ENCODE measurements around the gene ARL15. TPM values are rescaled to one million over a fixed set of nuclear protein-coding genes. Genes with fewer than 3 reads are reported as not detected.

Gene ARL15
- total and polyA plus RNA-seq, 2 of the 4 experiments (the other 2 are of a cell fraction): 7.3 to 19.2 TPM

DNA sequence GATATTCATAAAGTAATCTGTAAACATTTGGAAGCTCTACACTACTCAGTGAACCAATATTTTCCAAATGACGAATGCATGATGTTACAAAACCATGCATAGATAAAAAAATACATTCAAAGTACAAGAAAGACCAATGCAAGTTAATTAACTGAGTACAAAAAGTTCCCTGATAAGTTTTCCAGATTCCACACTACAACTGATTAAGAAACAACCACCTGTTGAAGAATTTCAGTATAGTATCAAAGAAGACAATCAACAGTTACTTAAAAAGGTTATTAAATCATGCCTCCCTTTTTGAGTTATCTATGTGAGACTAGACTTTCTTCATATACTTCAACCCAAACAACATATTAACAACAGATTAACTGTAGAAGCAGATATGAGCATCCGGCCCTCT is 192.4 kb downstream of the ARL15 start:
- Histone ChIP-seq H2AK5ac (ENCODE audit: low read depth, low read length) (no peak overlapping the region), H3K4me2 (ENCODE audit: low read depth, low read length) (no peak overlapping the region), H3K36me3 (ENCODE audit: control insufficient read depth, insufficient read depth, low read length) (no peaks in the 10 kb centered on the region), H3K56ac (ENCODE audit: extremely low read depth, insufficient read depth, low read length) (no peak overlapping the region), H3K4me3 (ENCODE audit: insufficient read depth, low read depth, low read length) (no peak overlapping the region), H2AFZ (replicated peaks; ENCODE audit: low read length, poor library complexity) (no peak overlapping the region), H3K4ac (ENCODE audit: low read depth, low read length) (no peak overlapping the region), H3K27me3 (ENCODE audit: control insufficient read depth, insufficient read depth, low read length) (no peaks in the 10 kb centered on the region), H2AK9ac (replicated peaks; ENCODE audit: low read depth, low read length, poor library complexity) (no peak overlapping the region), H4K8ac (ENCODE audit: low read depth in 2 of 2, low read length in 2 of 2) (no peak overlapping the region), H3K9me3 (ENCODE audit: control insufficient read depth, insufficient read depth, low read length) (no peaks in the 10 kb centered on the region), H4K20me1 (ENCODE audit: insufficient read depth, low read length) (no peaks in the 10 kb centered on the region), H4K91ac (ENCODE audit: insufficient read depth, low read depth, low read length) (no peak overlapping the region), H3K23ac (ENCODE audit: low read depth, low read length) (no peak overlapping the region), H3K9ac (ENCODE audit: low read depth, low read length) (no peak overlapping the region), H3K4me1 (ENCODE audit: control insufficient read depth, insufficient read depth, low read length) (peaks cover 5% of the 10 kb centered on the region), H2BK15ac (ENCODE audit: low read depth, low read length) (no peak overlapping the region), H2BK20ac (ENCODE audit: low read depth, low read length) (no peak overlapping the region), H4K5ac (ENCODE audit: low read depth, low read length) (no peak overlapping the region), H2BK5ac (ENCODE audit: low read depth, low read length, poor library complexity, severe bottlenecking) (no peak overlapping the region), H3K9me1 (ENCODE audit: insufficient read depth, low read length) (no peaks in the 10 kb centered on the region), H3K27ac (ENCODE audit: insufficient read depth, low read length) (no peak overlapping the region), H2BK120ac (ENCODE audit: low read depth, low read length) (no peak overlapping the region), H3K18ac (ENCODE audit: low read depth, low read length) (no peak overlapping the region), H3K79me1 (ENCODE audit: low read depth in 1 of 2, low read length in 2 of 2) (no peaks in the 10 kb centered on the region), H3K14ac (replicated peaks; ENCODE audit: low read depth, low read length) (no peak overlapping the region)
- POLR2A ChIA-PET (ENCODE audit: unreplicated experiment): no interaction called here
- ATAC-seq (ENCODE audit: low read depth) (no peak), DNase-seq (no peak)
- in situ Hi-C loops (cut with MboI; ENCODE audit: low sequenced_read_pairs) (no loop called here), intact Hi-C loops (cut with micrococcal nuclease) (loop anchor here (5.0 kb wide), 1 partner anchor 34 kb away; no protein-coding TSS in a partner anchor), dilution Hi-C loops (cut with HindIII; ENCODE audit: low sequenced_read_pairs, unreplicated experiment) (no loop called here)
- no CpG with 5 or more reads among the region's 2 CpGs for WGBS, 2 experiments (ENCODE audit: extremely low coverage in 2 of 2, insufficient read length in 1 of 2)
- CTCF ChIA-PET: no interaction called here
- TF ChIP-seq FOS (IDR thresholded peaks at IDR 0.05; ENCODE audit: low read depth, low read length) (no peak), NFE2L2 (IDR thresholded peaks at IDR 0.05; ENCODE audit: low read depth, low read length) (no peak)
- BruUV-seq (replicated peaks): no TSS peak
